Measurements from ENCODE around the gene GARIN5A.

GRCh38 chr19:50428772-50429463, 47.7 kb downstream of the GARIN5A start:
- TF ChIP-seq, protein P1, sequence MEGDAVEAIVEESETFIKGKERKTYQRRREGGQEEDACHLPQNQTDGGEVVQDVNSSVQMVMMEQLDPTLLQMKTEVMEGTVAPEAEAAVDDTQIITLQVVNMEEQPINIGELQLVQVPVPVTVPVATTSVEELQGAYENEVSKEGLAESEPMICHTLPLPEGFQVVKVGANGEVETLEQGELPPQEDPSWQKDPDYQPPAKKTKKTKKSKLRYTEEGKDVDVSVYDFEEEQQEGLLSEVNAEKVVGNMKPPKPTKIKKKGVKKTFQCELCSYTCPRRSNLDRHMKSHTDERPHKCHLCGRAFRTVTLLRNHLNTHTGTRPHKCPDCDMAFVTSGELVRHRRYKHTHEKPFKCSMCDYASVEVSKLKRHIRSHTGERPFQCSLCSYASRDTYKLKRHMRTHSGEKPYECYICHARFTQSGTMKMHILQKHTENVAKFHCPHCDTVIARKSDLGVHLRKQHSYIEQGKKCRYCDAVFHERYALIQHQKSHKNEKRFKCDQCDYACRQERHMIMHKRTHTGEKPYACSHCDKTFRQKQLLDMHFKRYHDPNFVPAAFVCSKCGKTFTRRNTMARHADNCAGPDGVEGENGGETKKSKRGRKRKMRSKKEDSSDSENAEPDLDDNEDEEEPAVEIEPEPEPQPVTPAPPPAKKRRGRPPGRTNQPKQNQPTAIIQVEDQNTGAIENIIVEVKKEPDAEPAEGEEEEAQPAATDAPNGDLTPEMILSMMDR (IDR thresholded peaks at IDR 0.05), result no peak
- TF ChIP-seq POLR2A (IDR thresholded peaks at IDR 0.05), result no peak
